Embryonic facial prominence (tissue), 1 donor: ENCODE data around the gene APBB1IP.
"Not testable (repeated sequence)": the region's sequence is repeated elsewhere in the genome, so short reads cannot be mapped to it uniquely, and the experiment has no call there.

ENCODE experiments used
- DNase-seq: peaks from one replicate; pipeline ENCODE4 v3.0.0-alpha.2; 2016; ENCODE audit errors: extremely low spot score

Gene APBB1IP

DNA sequence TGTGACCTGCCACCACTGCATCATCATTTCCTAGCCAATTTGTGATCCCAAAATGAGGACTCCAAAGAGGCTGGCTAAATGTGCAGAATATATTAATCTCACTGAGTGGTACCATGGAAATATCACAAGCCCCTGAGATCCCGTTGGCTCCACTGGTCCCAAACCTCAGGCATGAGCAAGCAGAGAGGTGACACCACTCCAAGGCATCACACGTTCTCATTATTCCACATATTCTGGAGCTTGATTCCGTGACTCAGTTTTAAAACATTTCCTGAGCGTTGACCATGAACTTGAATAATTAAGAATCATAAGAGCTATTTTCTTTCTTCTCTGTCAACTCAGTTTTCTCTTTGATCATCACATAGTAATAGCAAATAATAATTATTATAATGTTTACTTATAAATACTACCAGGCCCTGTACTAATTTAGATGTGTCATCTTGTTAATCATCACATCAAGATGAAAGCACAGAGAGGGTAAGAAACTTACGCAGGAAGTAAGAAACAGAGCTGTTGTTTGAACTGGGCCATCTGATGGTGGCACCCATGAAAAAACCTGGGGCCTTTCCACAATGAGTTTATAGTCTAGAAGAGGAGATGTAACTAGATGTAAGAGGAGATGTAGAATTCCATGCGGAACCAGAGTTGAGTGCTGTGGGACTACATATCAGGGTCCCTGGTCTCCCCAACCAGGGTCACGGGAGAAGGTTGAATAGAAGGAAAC, 3.5 kb downstream of the APBB1IP start:
- DNase-seq = no peak

DNA sequence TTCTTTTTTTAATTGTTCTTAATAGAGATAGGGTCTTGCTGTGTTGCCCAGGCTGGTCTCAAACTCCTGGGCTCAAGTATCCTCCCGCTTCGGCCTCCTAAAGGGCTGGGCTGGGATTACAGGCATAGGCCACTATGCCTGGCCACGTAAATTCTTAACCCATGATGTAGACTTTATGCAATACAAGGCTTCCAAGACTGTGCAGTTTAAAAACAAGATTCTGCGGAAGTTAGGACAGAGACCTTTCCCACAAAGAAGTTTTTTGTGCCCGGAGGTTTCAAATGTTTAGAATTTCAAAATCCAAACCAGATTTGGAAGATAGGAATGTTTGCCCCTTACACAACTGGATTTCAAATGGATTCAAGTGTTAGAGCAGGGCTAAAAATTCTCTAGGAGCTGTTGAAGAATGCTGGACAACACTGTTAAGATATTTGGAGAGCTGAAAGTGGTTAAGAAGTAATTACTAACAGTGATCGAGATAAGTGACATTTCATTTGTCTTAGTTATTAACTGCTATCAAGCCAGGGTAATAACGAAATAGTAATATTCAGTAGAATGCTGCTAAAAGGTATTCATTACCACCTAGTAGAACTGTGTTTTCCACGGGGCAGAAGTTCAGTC, 7.4 kb downstream of the APBB1IP start:
- DNase-seq = no peak

DNA sequence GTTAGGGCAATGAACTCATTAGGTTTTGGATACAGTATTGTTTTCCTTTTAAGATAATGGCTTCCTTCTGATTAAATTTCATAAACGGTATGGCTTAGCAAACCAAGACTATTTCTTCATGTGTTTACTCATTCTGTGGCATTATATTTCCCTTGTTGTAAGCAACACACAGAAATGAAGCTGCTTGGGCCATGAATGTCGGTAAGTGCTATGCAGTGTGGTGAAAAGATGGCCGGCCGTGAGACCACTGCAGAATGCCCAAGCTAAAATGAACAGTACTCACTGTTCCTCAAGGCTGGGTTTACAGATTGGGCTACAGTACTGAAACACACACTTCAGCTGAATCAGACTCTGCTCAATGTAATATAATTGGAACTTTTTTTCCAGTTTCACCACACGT, 8.1 kb downstream of the APBB1IP start:
- no peak for DNase-seq

DNA sequence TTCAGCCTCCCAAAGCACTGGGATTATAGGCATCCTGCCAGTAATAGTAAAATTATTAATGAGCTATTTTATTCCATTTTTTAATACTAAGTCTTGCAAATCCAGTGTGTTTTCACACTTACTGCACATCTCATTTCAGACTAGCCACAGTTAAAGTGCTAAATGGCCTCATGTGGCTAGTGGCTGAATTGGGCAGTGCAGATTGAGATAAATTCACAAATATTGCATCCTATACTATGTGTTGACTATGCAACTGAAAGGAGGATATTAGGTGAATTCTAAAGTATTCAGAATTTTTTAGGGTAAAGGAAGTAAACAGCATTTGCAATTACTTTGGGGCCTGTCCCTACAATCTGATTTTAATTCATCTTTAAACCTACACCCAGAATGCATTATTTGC, 10.2 kb downstream of the APBB1IP start:
- DNase-seq = no peak

DNA sequence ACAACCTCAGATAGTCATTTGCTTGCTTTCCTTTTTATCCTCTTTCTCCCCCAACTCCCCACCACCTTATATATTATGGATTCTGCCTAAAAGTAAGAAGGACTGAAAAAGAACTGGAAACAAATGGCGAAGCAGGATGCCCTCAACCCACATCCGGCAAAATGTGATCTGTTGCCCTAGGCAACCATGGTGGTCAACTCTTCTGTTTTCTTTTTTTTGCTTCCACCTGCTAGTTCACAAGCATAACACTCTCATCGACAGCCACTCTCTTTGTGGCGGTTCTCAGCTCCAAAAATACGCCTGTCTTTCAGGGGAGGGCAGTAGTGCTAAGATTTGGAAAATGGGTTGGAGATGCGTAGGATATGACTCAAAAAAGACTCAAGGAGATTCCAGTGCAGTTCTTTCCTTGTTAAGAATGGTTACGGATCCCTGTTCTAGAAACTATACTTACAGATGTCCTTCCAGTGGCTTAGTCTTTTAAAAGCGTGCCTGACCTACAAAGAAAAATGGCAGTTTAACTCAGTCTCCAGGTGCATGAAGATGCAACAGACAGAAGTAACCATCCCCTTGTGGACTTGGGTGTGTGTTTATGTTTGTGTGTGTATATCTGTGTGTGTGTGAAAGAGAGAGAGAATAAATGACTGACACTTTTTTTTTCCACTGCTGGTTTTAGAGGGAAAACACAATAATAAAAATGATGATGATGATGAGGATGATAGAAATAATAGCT, 10.7 kb downstream of the APBB1IP start:
- no peak for DNase-seq

DNA sequence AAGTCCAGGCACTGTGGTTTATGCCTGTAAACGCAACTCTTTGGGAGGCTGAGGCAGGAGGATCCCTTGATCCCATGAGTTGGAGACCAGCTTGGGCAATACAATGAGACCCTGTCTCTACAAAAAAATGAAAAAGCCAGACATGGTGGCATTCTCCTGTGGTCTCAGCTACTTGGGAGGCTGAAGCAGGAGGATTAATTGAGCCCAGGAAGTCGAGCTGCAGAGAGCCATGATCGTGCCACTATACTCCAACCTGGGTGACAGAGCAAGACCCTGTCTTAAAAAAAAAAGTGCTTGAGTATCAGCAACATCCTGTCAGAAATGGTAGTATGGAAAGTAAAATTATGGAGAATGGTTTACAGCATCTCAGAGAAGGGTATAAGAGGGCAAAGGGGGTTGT, 11.6 kb downstream of the APBB1IP start:
- no peak for DNase-seq

DNA sequence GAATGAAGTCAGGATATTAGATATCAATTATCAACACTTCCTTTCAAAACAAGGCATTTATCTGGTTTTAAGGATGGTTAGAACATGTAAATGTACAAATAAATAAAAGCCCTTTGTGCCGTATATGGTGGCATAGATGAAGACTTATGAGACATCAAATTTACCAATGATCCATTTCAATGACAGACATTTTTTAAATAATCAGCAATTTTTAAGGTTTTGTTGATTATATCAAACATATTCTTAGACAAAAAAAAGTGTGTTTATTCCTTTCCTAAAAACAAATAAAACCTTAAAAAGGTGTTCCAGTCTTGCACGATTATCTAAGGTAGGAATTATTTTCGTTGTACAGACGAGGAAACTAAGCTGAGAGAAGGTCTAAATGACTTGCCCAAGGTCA, 13.8 kb downstream of the APBB1IP start:
- no peak for DNase-seq

DNA sequence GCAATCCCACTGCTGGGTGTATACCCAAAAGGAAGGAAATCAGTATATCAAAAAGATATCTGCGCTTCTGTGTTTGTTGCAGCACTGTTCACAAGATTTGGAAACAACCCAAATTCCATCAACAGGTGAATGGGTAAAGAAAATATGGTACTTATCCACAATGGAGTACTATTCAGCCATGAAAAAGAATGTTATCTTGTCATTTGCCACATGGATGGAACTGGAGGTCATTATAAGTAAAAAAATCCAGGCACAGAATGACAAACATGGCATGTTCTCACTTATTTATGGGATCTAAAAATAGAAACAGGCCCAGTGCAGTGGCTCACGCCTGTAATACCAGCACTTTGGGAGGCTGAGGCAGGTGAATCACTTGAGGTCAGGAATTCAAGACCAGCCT, 15.7 kb downstream of the APBB1IP start:
- no peak for DNase-seq

DNA sequence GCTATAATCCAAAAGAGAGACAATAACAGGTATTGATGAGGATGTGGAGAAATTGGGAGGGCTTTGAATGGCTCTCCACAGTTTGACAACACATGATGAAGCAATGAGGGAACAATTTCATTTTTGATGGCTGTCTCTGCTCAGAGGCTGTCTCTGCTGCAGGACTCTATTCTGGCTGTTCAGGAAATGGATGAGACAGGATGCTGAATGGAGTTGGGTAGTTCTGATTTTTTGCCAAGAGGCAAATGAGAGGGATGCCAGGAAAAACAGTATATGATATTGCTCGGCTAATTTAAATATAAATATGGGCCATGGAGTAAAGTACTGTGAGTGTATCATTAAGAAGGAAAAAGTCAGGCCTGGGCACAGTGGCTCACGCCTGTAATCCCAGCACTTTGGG, 16.8 kb downstream of the APBB1IP start:
- no peak for DNase-seq

DNA sequence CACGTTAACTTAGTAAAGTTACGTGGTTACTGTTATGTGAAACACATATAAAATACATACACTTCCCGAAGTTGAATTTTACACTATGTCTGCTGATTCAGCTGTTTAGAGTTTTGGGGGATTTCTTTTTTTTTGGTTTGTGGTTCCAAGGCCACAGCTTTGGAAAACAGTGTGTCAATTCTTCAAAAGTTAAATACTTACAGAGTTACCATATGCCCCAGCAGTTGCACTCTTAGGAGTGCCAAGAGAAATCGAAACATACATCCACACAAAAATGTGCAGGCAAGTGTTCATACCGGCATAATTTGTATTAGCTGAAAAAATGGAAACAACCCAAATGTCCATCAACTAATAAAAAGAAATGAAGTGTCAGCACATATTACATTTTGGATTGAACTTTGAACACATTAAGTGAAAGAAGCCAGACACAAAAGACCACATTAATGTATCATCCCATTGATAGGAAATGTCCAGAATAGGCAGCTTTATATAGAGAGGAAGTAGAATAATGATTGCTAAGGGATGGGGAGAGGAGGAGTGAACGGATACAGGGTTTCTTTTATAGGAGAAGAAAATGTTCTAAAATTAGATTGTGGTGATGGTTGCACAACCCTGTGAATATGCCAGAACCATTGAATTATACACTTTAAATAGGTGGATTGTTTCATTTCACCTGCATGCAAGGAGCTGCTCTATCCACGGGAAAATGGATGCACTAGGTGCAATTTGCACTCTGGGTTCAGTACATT, 17.6 kb downstream of the APBB1IP start:
- no peak for DNase-seq

DNA sequence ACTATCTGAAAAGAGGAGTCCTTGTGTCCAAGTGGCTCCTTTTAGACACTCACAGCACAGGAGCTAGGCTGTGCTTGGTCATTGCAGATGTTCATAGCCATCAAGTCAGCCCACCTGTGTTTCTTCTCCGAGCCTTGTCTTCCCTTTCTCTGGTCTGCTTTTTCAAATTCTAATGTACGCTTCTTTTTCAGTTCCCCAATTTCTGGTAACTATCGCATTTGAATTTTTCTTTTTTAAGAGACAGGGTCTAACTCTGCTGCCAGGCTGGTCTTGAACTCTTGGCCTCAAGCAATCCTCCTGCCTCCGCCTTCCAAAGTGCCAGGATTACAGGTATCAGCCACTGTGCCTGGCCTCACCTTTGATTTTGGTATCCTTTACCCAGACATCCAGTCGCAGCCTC, 18.9 kb downstream of the APBB1IP start:
- DNase-seq = no peak

DNA sequence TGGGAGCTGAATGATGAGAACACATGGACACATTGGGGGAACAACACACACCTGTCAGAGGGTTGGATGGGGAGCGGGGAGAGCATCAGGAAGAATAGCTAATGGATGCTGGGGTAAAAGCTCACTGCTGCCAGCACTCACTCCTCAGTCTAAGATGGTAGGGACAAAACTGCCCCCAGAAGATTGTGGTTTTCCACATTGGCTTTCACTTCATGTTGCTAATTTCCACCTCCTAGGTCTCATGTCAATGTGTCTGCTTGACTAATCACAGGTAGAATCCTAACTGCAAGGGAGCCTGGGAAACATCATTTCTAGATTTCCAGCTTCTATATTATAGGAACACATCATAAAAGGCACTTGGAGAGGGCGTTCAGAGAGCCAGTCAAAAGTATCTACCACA, 22.6 kb downstream of the APBB1IP start:
- no peak for DNase-seq

DNA sequence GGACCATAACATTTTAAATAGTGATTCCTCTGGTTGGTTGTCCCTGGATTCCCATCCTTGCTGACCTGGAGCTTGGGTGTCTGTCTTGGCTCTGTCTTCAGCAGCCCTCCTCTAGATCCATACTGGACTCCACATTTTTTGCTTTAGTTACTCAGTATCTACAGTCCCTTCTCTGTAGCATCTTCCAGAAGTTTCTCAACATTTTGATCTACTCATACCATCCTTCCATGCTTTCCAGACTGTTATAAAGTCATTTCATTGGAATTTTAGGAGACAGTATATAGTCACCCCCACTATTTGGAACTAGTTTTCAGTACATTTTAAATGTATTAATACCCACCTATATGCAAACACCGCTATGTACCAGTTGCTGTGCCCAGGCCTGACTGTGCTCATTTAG, 25.8 kb downstream of the APBB1IP start:
- DNase-seq = no peak

DNA sequence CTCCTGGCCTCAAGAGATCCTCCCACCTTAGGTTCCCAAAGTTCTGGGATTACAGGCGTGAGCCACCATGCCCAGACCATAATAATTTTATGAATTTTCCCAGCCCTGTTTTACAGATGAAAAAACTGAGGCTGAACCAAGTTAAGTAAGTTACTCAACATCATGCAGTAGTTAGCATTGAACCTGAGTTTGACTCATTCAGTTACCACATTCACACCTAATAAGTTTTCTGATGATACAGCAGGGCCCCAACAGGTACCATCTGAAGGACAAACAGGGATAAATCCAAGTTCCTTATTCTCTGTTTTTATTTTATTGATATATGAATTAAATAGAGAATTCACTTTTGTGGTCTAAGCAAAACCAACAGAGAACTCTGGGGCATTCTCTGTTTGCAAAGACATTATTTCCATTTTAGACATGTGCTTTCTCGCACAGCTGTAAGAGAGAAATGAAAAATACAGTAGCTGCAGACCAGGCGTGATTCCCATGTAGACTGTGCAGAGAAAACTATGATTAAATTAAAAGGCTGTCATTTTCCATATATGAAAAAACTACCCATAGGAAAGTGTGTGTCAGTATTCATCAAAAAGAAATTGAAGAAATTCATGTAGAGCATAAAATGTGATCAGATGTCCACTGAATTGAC, 26.6 kb downstream of the APBB1IP start:
- no peak for DNase-seq

DNA sequence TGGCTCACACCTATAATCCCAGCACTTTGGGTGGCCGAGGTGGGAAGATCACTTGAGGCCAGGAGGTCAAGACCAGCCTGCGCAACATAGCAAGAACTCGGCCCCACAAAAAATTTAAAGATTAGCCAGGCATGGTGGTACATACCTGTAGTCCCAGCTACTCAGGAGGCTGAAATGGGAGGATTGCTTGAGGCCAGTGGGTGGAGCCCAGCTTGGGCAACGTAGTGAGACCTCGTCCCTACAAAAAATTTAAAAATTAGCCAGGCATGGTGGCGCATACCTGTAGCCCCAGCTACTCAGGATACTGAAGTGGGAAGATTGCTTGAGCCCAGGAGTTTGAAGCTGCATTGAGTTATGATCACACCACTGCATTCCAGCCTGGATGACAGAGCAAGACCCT, 28.4 kb downstream of the APBB1IP start:
- DNase-seq = not testable (repeated sequence)

DNA sequence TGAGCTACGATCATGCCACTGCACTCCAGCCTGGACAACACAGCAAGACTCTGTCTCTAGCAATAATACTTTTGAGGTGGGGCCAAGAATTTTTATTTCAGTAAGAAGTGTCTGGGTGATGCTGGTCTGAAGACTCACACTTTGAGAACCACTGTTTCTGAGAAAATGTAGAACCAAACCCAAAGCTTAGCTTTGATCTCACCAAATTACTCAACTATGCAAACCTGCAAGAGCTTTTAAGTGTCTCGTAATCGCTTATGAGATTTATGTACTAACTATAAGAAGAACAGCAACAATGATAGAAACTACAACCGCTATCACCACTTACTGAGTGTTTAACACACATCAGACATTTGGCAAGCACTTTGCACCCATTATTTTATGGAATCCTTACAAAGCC, 29.5 kb downstream of the APBB1IP start:
- no peak for DNase-seq

DNA sequence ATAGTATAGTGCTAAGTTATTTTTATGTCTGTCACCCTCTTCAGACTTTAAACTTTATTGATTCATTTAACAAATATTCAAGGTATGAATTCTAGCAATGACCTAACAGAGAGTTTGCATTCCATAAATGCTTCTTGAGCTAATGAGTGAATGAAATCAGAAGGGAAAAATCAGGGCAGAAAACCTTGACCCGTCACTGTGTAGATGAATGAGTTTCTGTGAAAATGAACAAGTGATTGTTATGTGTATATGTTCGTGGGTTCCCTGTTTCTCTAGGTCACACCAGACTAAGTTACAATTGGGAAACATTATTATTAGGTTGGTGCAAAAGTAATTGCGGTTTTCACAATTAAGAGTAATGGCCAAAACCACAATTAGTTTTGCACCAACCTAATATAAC, 30.1 kb downstream of the APBB1IP start:
- no peak for DNase-seq

DNA sequence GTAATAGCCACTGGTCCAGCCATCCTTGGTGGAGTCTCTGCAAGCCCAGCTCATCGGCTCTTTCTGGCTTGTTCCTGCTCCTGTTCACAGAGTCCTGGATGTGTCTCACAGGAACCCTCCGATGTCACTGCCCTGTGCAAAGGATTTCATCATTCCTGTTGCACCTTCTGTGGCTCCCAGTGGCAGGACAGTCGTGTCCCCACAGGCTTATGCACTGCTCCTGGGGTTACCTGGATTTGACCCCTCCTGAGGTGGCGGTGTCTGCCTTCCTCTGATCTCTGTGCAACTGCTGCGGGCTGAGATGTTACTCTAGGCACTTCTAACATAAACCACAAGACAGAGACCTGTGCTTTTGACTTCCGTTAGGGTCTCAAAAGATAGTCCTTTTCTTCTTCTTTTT, 30.6 kb downstream of the APBB1IP start:
- DNase-seq = no peak

DNA sequence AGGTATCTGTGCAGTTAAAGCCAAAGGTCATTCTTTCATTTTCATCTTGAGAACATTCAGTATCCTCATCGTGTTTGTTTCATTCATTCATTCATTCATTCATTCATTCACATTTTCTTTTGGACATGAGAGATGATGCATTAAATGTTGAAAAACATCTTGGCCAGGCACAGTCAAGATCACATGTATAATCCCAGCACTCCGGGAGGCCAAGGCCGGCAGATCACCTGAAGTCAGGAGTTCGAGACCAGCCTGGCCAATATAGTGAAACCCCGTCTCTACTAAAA, 34.3 kb downstream of the APBB1IP start:
- no peak for DNase-seq

DNA sequence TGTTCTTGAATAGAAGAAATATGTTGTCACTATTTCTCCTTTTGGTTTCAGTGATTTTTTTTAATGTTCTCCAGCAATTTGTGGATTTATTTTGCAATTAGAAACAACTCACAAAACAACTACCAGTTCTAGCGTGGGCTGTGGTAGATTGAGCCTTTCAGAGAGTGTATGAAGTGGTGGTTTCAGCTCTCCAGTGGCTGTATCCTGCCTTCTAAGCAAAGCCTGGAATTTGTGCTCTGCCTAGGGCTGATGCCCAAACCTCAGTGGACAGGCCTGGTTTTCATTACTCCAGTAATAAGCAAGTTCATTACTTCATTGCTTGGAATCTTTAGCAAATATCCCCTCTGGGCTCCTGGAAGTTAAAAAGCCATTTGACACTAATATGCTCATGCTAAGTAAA, 35.9 kb downstream of the APBB1IP start:
- no peak for DNase-seq

DNA sequence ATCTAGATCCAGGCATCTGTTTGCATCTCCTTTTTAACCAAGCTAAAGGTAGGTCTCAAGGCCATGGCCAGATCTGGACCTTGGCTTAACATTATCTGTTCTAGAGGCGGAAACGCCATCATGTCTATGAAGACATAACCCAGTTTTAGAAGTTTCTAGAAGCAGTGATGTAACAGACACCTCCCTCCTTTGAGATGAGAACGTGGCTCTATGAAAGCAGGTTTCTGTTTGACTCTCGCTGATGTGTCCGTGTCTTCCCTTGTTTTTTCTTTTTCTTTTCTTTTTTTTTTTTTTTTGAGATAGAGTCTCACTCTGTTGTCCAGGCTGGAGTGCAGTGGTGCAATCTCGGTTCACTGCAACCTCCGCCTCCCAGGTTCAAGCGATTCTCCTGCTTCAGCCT, 36.7 kb downstream of the APBB1IP start:
- DNase-seq = not testable (repeated sequence)

DNA sequence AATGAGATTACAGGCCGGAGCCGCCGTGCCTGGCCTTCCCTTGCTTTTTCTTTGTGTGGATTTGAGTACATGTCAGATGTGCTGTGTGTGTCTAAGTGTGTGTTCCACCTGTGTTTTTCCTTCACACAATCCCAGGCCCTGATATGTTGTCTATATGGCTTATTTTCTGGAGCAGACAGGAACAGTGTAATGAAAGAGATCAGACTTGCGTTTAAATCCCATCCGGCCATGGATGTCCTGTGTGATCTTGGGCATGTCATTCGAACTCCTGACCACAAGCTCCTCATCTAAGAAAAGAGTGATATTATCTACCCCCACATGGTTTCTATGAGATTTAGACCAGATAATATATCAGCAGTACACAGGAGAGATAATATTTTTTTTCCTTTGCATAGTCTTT, 37.2 kb downstream of the APBB1IP start:
- no peak for DNase-seq
